ENCODE data around the gene TAC3. TPM values are rescaled to one million over a fixed set of nuclear protein-coding genes. Genes with fewer than 3 reads are reported as not detected.

Gene TAC3
- total RNA-seq, 1 experiment from 2014 or later, result not detected

GRCh38 chr12:56995930-56996496, 20.3 kb downstream of the TAC3 start:
- Mint-ChIP-seq H3K27ac (ENCODE audit: low read depth, unreplicated experiment) (no peak overlapping the region), H3K9me3 (ENCODE audit: unreplicated experiment) (no peaks in the 10 kb centered on the region), H3K27me3 (ENCODE audit: insufficient read depth, unreplicated experiment) (no peaks in the 10 kb centered on the region), H3K36me3 (ENCODE audit: insufficient read depth, unreplicated experiment) (peaks cover 19% of the 10 kb centered on the region), H3K4me3 (ENCODE audit: unreplicated experiment) (no peak overlapping the region), H3K4me1 (ENCODE audit: insufficient read depth, unreplicated experiment) (peaks cover 7% of the 10 kb centered on the region)
- no peak for DNase-seq (ENCODE audit: unreplicated experiment)
- intact Hi-C loops (cut with micrococcal nuclease), result no loop called here
- TF ChIP-seq CTCF (IDR thresholded peaks at IDR 0.05; ENCODE audit: unreplicated experiment), result no peak
- POLR2A ChIA-PET, result no interaction called here
- CTCF ChIA-PET, result interaction anchor here (0.7 to 3.0 kb wide), 5 partner anchors 8 to 238 kb away, joined by 3 to 17 read pairs (median 5); no protein-coding TSS in a partner anchor
- no TSS peak for BruUV-seq (replicated peaks)

DNA sequence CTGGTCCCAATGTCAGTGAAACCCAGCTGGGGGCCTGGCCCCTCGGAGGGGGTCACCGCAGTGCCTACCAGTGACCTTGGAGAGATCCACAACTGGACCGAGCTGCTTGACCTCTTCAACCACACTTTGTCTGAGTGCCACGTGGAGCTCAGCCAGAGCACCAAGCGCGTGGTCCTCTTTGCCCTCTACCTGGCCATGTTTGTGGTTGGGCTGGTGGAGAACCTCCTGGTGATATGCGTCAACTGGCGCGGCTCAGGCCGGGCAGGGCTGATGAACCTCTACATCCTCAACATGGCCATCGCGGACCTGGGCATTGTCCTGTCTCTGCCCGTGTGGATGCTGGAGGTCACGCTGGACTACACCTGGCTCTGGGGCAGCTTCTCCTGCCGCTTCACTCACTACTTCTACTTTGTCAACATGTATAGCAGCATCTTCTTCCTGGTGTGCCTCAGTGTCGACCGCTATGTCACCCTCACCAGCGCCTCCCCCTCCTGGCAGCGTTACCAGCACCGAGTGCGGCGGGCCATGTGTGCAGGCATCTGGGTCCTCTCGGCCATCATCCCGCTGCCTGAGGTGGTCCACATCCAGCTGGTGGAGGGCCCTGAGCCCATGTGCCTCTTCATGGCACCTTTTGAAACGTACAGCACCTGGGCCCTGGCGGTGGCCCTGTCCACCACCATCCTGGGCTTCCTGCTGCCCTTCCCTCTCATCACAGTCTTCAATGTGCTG, 21.0 kb downstream of the TAC3 start:
- Mint-ChIP-seq H3K36me3 (ENCODE audit: insufficient read depth, unreplicated experiment) (peaks cover 15% of the 10 kb centered on the region), H3K4me1 (ENCODE audit: insufficient read depth, unreplicated experiment) (peaks cover 7% of the 10 kb centered on the region), H3K9me3 (ENCODE audit: unreplicated experiment) (no peaks in the 10 kb centered on the region), H3K27ac (ENCODE audit: low read depth, unreplicated experiment) (no peak overlapping the region), H3K4me3 (ENCODE audit: unreplicated experiment) (no peak overlapping the region), H3K27me3 (ENCODE audit: insufficient read depth, unreplicated experiment) (no peaks in the 10 kb centered on the region)
- POLR2A ChIA-PET, result no interaction called here
- no TSS peak for BruUV-seq (replicated peaks)
- no peak for TF ChIP-seq CTCF (IDR thresholded peaks at IDR 0.05; ENCODE audit: unreplicated experiment)
- DNase-seq (ENCODE audit: unreplicated experiment), result no peak
- intact Hi-C loops (cut with micrococcal nuclease), result no loop called here
- CTCF ChIA-PET, result interaction anchor here (0.5 to 1.4 kb wide), 7 partner anchors 10 to 647 kb away, joined by 3 to 6 read pairs (median 4); no protein-coding TSS in a partner anchor

DNA sequence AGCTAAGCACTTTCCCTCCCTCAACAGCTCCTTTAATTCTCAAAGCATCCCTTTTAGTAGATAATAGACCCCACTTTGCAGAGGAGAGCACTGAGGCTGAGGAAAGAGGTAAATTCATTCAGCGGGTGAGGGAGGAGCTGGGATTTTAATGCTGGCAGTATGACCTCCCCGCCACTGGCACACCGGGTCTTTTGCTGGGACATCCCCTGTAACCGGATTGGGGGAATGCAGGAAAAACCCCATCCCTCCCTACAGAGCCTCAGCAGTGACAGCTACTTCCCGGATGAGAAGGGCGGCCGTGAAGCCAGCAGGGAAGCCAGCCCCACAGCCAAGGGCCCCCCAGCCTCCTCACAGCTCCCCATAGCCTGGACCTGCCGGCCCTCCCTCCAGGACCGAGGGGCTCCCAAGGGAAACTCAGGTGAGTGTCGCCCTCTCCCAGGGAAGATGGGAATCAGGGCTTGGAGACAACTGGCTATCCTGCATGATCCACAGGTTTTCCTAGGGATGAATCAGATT, 22.0 kb downstream of the TAC3 start:
- no peak for TF ChIP-seq CTCF (IDR thresholded peaks at IDR 0.05; ENCODE audit: unreplicated experiment)
- no peak for DNase-seq (ENCODE audit: unreplicated experiment)
- no peaks in the 10 kb centered on the region for H3K4me1 Mint-ChIP-seq (ENCODE audit: insufficient read depth, unreplicated experiment)
- POLR2A ChIA-PET, result interaction anchor here (0.6 to 1.1 kb wide), 3 partner anchors 18 to 241 kb away, joined by 3 read pairs; no protein-coding TSS in a partner anchor
- H3K36me3 Mint-ChIP-seq (ENCODE audit: insufficient read depth, unreplicated experiment), result peaks cover 7% of the 10 kb centered on the region
- BruUV-seq (replicated peaks), result no TSS peak
- no peaks in the 10 kb centered on the region for H3K9me3 Mint-ChIP-seq (ENCODE audit: unreplicated experiment)
- H3K27me3 Mint-ChIP-seq (ENCODE audit: insufficient read depth, unreplicated experiment), result no peaks in the 10 kb centered on the region
- CTCF ChIA-PET, result interaction anchor here (0.6 to 1.4 kb wide), 10 partner anchors 8 to 249 kb away, joined by 3 to 5 read pairs (median 4); partner anchors contain the start of gene ZBTB39
- no peak overlapping the region for H3K4me3 Mint-ChIP-seq (ENCODE audit: unreplicated experiment)
- no peak overlapping the region for H3K27ac Mint-ChIP-seq (ENCODE audit: low read depth, unreplicated experiment)
- intact Hi-C loops (cut with micrococcal nuclease), result no loop called here

GRCh38 chr12:56993346-56993745, 23.0 kb downstream of the TAC3 start:
- no peak for TF ChIP-seq CTCF (IDR thresholded peaks at IDR 0.05; ENCODE audit: unreplicated experiment)
- intact Hi-C loops (cut with micrococcal nuclease), result no loop called here
- POLR2A ChIA-PET, result interaction anchor here (0.6 to 1.1 kb wide), 4 partner anchors 17 to 304 kb away, joined by 3 read pairs; no protein-coding TSS in a partner anchor
- Mint-ChIP-seq H3K27ac (ENCODE audit: low read depth, unreplicated experiment) (no peak overlapping the region), H3K27me3 (ENCODE audit: insufficient read depth, unreplicated experiment) (no peaks in the 10 kb centered on the region), H3K4me1 (ENCODE audit: insufficient read depth, unreplicated experiment) (no peaks in the 10 kb centered on the region), H3K9me3 (ENCODE audit: unreplicated experiment) (no peaks in the 10 kb centered on the region), H3K4me3 (ENCODE audit: unreplicated experiment) (no peak overlapping the region), H3K36me3 (ENCODE audit: insufficient read depth, unreplicated experiment) (peaks cover 3% of the 10 kb centered on the region)
- no peak for DNase-seq (ENCODE audit: unreplicated experiment)
- CTCF ChIA-PET, result interaction anchor here (0.6 to 1.4 kb wide), 5 partner anchors 9 to 80 kb away, joined by 3 to 5 read pairs (median 4); no protein-coding TSS in a partner anchor
- no TSS peak for BruUV-seq (replicated peaks)

Data from MCF 10A (cell line).